HEK293 (cell line): Measurements from ENCODE around the gene ABT1.

Experiments used
- HOXA7 ChIP-seq: sonication (generic); formaldehyde crosslinking; IDR thresholded peaks from 2 replicates; pipeline ENCODE4 v1.8.1; 2022; ENCODE audit warnings: missing genetic modification reagents, borderline replicate concordance
- SP2 ChIP-seq: fragments of 450-650 bp; formaldehyde crosslinking; IDR thresholded peaks from 2 replicates; pipeline ENCODE4 v1.5.1; 2016; ENCODE audit warnings: missing biosample characterization, missing genetic modification characterization
- SP7 ChIP-seq: fragments of 450-650 bp; formaldehyde crosslinking; IDR thresholded peaks from 2 replicates; pipeline ENCODE4 v1.5.1; 2016; ENCODE audit warnings: missing biosample characterization, missing genetic modification characterization
- ZNF155 ChIP-seq: fragments of 450-650 bp; formaldehyde crosslinking; IDR thresholded peaks from 2 replicates; pipeline ENCODE4 v1.5.1; 2016; ENCODE audit warnings: missing biosample characterization, missing genetic modification characterization
- ZNF169 ChIP-seq: fragments of 450-650 bp; formaldehyde crosslinking; IDR thresholded peaks from 2 replicates; pipeline ENCODE4 v1.5.1; 2016; ENCODE audit warnings: missing biosample characterization, missing genetic modification characterization
- ZNF274 ChIP-seq, 2 experiments: fragments of 200-500 bp in 1 of 2; fragments of 450-650 bp in 1 of 2; sonication (Bioruptor generic) in 1 of 2; formaldehyde crosslinking in 1 of 2; IDR thresholded peaks; 2 replicates each; pipeline versions ENCODE4 v1.5.1 to v1.6.1; 2014 to 2016; ENCODE audit warnings: borderline replicate concordance in 1 of 2, inconsistent platforms in 1 of 2, low read length in 1 of 2, missing biosample characterization in 1 of 2, missing genetic modification characterization in 1 of 2
- ZNF302 ChIP-seq: fragments of 450-650 bp; formaldehyde crosslinking; IDR thresholded peaks from 2 replicates; pipeline ENCODE4 v1.5.1; 2016; ENCODE audit warnings: missing biosample characterization, missing genetic modification characterization, low read depth
- ZNF398 ChIP-seq: fragments of 450-650 bp; formaldehyde crosslinking; IDR thresholded peaks from 2 replicates; pipeline ENCODE4 v1.5.1; 2017; ENCODE audit warnings: missing biosample characterization, missing genetic modification characterization
- ZNF580 ChIP-seq: fragments of 450-650 bp; formaldehyde crosslinking; IDR thresholded peaks from 2 replicates; pipeline ENCODE4 v1.5.1; 2016; ENCODE audit warnings: missing biosample characterization, missing genetic modification characterization
- ZNF701 ChIP-seq: fragments of 450-650 bp; formaldehyde crosslinking; IDR thresholded peaks from 2 replicates; pipeline ENCODE4 v1.5.1; 2016; ENCODE audit warnings: missing biosample characterization, missing genetic modification characterization
- ZNF776 ChIP-seq: fragments of 450-650 bp; formaldehyde crosslinking; IDR thresholded peaks from 2 replicates; pipeline ENCODE4 v1.5.0; 2017; ENCODE audit warnings: missing biosample characterization, missing genetic modification characterization, borderline replicate concordance
- TF ChIP-seq, protein P1 (sequence below): fragments of 450-650 bp; formaldehyde crosslinking; IDR thresholded peaks from 2 replicates; pipeline ENCODE4 v1.5.1; 2016; ENCODE audit warnings: missing biosample characterization, missing genetic modification characterization
- TF ChIP-seq, protein P2 (sequence below): fragments of 450-650 bp; formaldehyde crosslinking; IDR thresholded peaks from 2 replicates; pipeline ENCODE4 v1.5.1; 2017; ENCODE audit warnings: missing biosample characterization, mild to moderate bottlenecking, missing genetic modification characterization, moderate library complexity
- TF ChIP-seq, protein P3 (sequence below): fragments of 450-650 bp; formaldehyde crosslinking; IDR thresholded peaks from 2 replicates; pipeline ENCODE4 v1.5.1; 2016; ENCODE audit warnings: missing biosample characterization, missing genetic modification characterization

DNA sequence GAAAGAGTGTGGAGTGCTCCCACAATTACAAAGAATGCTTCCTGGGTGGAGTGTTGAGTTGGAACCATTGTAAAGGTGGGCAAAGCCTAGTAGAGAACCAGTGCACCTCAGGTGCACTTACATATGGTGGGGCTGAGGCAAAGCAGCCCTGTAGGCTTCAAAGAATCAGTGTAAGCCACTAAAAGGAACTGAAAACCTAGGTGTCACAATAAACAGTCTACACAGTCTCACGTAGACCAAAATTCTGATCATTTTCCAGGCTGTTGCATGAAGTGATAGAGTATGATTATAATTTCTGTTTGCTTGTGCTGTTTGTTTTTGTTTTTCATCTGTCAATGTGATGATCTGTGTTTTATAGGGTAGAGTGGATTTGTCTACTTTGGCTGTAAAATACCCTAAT lies 2.8 kb downstream of the ABT1 start:
- TF ChIP-seq, protein P1, sequence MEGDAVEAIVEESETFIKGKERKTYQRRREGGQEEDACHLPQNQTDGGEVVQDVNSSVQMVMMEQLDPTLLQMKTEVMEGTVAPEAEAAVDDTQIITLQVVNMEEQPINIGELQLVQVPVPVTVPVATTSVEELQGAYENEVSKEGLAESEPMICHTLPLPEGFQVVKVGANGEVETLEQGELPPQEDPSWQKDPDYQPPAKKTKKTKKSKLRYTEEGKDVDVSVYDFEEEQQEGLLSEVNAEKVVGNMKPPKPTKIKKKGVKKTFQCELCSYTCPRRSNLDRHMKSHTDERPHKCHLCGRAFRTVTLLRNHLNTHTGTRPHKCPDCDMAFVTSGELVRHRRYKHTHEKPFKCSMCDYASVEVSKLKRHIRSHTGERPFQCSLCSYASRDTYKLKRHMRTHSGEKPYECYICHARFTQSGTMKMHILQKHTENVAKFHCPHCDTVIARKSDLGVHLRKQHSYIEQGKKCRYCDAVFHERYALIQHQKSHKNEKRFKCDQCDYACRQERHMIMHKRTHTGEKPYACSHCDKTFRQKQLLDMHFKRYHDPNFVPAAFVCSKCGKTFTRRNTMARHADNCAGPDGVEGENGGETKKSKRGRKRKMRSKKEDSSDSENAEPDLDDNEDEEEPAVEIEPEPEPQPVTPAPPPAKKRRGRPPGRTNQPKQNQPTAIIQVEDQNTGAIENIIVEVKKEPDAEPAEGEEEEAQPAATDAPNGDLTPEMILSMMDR (tag by site-specific recombination) = no peak
- no peak for TF ChIP-seq SP2 (tag by site-specific recombination)
- TF ChIP-seq ZNF776 (tag by site-specific recombination) = no peak
- no peak for TF ChIP-seq ZNF169 (tag by site-specific recombination)
- TF ChIP-seq ZNF274 (IDR thresholded peaks at IDR 0.05; ENCODE audit: low read length) = no peak
- TF ChIP-seq ZNF274 (tag by site-specific recombination; IDR thresholded peaks at IDR 0.05; ENCODE audit: borderline replicate concordance) = no peak
- TF ChIP-seq ZNF701 = no peak
- TF ChIP-seq ZNF302 (tag by site-specific recombination) = no peak
- TF ChIP-seq, protein P2, sequence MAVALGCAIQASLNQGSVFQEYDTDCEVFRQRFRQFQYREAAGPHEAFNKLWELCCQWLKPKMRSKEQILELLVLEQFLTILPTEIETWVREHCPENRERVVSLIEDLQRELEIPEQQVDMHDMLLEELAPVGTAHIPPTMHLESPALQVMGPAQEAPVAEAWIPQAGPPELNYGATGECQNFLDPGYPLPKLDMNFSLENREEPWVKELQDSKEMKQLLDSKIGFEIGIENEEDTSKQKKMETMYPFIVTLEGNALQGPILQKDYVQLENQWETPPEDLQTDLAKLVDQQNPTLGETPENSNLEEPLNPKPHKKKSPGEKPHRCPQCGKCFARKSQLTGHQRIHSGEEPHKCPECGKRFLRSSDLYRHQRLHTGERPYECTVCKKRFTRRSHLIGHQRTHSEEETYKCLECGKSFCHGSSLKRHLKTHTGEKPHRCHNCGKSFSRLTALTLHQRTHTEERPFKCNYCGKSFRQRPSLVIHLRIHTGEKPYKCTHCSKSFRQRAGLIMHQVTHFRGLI (tag by site-specific recombination) = no peak
- TF ChIP-seq SP7 = no peak
- TF ChIP-seq ZNF580 (tag by site-specific recombination) = no peak
- no peak for TF ChIP-seq ZNF155 (tag by site-specific recombination)
- no peak for TF ChIP-seq ZNF398 (tag by site-specific recombination)
- TF ChIP-seq, protein P3, sequence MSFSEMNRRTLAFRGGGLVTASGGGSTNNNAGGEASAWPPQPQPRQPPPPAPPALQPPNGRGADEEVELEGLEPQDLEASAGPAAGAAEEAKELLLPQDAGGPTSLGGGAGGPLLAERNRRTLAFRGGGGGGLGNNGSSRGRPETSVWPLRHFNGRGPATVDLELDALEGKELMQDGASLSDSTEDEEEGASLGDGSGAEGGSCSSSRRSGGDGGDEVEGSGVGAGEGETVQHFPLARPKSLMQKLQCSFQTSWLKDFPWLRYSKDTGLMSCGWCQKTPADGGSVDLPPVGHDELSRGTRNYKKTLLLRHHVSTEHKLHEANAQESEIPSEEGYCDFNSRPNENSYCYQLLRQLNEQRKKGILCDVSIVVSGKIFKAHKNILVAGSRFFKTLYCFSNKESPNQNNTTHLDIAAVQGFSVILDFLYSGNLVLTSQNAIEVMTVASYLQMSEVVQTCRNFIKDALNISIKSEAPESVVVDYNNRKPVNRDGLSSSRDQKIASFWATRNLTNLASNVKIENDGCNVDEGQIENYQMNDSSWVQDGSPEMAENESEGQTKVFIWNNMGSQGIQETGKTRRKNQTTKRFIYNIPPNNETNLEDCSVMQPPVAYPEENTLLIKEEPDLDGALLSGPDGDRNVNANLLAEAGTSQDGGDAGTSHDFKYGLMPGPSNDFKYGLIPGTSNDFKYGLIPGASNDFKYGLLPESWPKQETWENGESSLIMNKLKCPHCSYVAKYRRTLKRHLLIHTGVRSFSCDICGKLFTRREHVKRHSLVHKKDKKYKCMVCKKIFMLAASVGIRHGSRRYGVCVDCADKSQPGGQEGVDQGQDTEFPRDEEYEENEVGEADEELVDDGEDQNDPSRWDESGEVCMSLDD = no peak
- TF ChIP-seq HOXA7 (CRISPR knock-in tag) = no peak
